ENCODE measurements around the gene GPS2.

Gene GPS2

DNA sequence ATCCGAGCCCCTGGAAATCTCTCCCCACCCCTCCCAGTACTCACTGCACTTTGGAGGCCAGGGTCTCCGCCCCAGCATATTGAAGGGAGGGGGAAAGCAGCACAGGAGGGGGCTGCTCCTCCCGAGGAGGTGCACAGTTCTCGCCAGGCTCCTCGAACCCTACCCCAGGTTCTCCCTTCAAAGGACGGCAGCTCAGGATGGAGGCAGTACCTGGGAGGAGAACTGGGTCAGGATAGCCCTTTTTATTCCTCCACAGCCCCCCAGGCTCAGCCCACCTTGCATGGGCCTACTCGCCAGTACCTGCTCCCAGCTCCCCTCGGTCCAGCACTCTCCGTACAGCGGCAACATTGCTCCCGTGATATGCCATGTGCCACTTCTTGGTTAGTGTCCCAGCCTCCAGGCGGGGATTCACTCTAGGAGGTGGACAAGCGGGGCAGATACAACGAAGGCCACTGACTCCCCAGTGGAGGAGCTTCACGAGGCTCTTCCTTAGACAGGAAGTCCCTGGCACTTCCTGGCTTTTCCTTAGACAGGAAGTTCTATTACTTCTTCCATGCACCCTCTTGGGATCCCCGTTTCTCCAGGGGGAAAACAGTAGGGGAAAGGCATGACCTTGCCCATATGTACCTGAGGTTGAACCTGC, 2.1 kb upstream of the GPS2 start:
- no peak for DNase-seq (ENCODE audit: low read depth)

DNA sequence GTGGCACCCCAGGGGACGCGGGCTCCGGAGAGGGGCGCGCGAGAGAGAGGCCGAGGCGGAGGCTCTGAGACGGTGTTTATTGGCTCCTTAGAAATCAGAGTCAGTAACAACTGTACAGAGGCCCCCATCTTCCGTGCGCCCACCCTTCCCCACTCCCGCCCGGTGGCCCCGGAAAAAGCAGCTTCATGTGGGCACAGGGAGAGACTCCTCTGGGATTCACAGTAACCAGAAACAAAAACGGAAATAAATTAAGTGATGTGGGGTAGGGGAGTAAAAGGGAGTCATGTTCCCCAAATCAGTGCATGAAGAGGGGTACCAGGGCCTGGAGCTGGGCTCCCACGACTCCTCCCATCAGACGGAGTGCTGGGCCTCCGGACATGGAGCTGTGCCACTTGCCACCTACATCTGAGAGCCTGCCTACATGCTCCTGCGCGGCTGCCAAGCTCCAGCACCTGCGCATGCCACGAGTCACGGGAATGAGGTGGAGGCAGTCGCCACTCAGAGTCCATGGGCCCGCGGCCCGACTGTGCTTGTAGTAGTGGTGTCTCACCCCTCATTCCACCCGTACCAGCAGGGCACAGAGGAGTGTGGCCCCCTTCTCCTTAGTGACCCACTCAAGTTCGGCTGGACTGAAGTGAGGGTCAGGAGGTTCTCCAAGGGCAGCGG, 543 bp upstream of the GPS2 start:
- no peak for DNase-seq (ENCODE audit: low read depth)

- no peak for DNase-seq (ENCODE audit: low read depth)
Observed at GRCh38 chr17:7313890-7314718, 1.1 kb downstream of the GPS2 start.

DNA sequence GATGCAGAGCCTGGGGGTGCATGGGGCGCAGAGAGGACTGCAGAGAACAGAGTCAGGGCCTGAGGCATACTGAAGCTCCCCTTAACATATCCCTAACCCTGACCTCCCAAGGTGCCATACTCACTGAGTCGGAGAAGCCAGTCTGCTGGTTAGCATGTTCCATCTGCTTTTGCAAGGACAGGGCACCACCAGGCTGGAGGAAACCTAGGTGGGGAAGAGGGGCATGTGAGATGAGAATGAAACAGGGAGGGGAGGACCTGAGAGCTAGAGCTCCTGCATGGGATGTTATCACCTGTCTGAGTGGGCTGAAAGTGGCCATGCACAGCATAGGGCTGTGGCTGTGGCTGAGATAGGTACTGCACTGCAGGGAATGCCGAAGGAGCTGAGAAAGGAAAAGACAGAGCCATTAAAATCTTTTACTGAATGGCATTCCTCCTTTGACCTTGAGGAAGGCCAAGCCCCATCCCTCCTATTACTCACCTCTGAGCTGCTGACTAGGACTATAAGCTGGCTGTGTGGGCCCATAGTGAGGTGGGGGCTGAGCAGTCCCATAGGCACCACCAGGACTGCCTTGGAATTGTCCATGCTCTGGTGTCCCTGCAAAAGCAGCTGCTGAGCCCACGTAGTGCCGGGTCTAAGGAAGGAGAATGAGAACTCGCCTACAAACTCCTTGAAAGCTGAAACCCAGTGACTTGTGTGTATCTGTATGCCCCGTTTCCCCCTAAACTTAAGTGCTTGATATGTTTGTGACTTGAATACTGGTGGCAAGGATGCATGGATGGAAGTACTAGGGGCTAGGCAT, 1.9 kb downstream of the GPS2 start:
- no peak for DNase-seq (ENCODE audit: low read depth)

DNA sequence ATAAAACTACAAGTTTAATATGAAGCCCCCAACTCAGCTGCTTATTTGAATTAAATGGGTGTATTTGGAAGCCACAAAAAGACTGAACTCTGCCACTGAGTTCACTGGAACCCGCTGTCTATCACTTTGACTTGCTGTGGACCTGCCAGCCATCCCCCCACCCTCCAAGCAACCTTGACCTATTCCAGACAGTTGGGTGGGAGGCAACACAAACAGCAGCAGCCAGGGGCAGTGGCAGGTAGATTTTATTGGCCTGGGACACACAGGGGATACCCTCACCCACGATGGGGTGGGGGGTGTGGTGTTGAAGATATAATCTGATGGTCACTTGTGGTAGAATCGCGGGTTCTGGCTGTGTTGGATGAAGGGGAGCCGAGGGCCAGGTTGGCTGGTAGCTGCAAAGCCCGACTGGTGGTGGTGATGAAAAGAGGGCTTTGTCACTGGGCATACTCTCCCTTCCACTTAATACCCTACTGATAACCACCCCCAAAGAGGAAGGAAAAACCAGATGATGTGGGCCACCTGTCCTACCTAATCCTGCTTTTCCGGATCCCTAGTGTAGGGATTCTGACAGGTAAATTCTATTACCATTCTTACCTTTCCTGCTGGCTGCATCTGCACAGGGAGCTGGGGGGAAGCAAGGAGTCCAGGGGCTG, 2.6 kb downstream of the GPS2 start:
- DNase-seq (ENCODE audit: low read depth), result no peak

DNA sequence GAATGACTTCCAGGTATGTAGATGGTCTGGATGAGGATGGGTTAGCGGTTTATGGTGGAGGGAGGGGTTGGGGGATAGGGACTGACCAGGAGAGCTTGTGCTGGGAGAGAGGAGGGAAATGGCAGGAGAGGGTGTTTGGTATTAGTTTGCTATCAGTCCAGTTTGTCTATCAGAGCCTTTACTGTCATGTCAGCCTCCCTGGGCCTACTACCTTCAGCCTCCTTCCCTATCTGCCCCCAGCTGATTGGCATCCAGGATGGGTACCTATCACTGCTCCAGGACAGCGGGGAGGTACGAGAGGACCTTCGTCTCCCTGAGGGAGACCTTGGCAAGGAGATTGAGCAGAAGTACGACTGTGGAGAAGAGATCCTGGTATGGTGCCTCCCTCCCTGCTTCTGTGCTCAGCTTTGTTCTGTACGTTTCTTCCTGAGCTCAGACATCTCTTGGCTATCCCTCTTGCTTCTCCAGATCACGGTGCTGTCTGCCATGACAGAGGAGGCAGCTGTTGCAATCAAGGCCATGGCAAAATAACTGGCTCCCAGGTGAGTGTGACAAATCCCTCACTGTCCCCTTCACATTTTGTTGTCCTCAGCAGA, 4.0 kb downstream of the GPS2 start:
- DNase-seq (ENCODE audit: low read depth), result no peak

DNA sequence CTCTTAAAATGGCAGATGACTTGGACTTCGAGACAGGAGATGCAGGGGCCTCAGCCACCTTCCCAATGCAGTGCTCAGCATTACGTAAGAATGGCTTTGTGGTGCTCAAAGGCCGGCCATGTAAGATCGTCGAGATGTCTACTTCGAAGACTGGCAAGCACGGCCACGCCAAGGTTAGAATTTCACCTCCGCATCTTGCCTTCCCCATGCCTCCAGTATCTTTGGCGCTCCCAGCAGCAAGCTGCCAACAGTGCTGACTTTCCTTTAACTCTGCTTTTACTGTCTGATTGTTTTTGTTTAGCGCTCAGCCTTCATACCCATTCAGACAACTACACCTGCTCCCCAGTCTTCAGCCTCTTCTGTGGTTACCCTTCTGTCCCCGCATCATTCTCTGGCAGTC, 5.5 kb downstream of the GPS2 start:
- DNase-seq (ENCODE audit: low read depth), result no peak

- no peak for DNase-seq (ENCODE audit: low read depth)
Observed at GRCh38 chr17:7308625-7309433, 6.3 kb downstream of the GPS2 start.

- DNase-seq (ENCODE audit: low read depth), result no peak
Observed at GRCh38 chr17:7307686-7308624, 7.2 kb downstream of the GPS2 start.

DNA sequence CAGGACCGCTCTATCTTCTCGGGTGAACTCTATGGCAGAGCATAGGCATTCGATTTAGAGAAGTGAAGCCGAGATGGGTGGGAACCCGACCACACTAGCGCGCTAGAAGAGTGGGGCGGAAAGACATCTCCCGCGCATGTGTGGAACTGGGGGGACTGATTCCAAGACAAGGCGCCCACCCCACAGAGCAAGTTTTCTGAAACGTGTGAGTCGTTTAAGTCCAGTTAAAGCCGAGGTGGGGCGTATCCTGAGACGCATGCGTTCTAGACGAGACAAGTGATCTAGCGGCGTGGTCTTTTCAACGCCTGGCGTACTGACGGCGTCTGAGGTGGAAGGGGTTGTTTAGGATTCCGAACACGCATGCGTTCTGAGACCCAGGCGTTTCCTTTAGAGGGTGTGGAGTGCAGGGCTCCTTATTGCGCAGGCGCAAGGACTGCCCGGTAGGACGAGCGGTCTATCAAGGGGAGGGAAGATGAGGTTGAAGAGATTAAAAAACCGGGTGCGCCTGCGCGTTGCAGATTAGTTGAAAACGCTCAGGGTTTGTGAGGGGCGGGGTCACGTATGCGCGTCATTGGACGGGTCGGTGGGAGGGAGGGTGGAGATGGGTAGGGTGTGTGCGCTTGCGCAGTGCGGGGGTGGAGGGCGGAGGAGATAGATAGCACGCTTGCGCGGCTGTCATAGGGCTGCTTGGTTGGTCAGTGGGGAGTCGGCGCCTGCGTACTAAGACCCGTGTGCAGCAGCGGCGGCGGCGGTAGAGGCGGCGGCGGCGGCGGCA, 8.1 kb downstream of the GPS2 start, which contains the start of gene EIF5A:
TSS of gene EIF5A (plus strand) at position 718 of the 775 bp plus-strand sequence. CDS start 2,008 bp downstream, outside the sequence.
- peak; percentile 93 for DNase-seq (ENCODE audit: low read depth)

GRCh38 chr17:7304179-7304578, 11.0 kb downstream of the GPS2 start:
- no peak for DNase-seq (ENCODE audit: low read depth)

DNA sequence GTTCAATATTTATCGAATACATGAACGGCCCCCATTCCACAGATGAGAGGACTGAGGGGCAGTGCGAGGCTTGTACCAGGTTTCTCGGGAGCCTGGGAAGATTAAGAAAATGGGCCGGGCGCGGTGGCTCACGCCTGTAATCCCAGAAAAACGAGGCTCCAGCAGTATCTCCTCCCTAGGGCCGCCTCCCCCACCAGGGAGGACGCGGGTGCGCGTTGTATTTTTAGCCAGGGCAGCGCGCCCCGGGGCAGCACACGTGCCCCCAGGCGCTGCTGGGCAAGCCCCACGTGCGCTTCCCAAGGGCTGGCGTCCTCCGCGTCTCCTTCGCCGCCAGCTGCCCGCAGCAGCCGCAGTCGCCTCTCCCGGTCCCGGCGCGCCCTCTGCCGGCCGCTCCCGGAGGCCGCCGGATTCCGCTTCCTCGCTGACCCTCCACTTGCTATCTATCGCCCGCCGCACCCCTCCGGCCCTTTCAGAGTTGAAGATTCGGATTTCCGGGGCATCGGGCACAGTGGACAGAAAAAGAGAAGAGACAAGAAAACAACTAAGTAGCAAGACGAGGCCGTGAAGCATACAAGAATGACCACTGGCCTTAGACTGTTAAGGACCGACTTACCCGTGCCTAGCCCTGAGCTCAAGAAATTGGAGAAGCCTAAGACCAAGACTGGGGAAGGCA, 18.8 kb downstream of the GPS2 start:
- no peak for DNase-seq (ENCODE audit: low read depth)

DNA sequence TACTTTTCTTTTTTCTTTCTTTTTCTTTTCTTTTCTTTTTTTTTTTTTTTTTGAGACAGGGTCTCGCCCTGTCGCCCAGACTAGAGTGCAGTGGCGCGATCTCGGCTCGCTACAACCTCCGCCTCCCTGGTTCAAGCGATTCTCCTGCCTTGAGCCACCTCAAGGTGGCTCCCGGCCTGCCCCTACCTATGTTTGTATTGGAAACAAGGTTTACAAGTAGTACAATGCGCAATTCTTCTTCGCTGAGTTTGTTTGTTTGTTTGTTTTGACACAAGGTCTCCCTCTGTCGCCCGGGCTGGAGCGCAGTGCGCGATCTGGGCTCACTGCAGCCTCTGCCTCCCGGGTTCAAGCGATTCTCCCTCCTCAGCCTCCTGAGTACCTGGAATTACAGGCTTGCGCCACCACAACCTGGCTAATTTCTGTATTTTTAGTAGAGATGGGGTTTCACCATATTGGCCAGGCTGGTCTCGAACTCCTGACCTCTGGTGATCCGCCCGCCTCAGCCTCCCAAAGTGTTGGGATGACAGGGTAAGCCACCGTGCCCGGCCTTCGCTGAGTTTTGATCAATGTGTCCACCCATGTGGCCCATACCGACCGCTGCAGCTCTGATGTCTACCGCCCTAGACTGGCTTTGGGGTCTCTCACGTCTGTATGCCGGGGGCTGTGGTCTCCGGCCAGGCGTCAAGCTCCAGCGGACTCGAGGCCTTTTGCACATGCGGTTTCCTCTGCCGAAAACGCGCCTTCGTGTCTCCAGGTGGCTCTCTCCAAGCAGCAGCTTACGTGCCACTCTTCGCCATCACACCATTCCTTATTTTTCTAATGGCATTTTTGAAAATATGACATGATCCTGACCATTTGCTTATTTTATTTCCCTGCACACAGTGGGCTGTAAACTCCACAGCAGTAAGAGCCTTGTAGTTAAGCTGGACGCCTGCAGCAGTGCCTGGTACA, 19.7 kb downstream of the GPS2 start:
- DNase-seq (ENCODE audit: low read depth), result no peak

DNA sequence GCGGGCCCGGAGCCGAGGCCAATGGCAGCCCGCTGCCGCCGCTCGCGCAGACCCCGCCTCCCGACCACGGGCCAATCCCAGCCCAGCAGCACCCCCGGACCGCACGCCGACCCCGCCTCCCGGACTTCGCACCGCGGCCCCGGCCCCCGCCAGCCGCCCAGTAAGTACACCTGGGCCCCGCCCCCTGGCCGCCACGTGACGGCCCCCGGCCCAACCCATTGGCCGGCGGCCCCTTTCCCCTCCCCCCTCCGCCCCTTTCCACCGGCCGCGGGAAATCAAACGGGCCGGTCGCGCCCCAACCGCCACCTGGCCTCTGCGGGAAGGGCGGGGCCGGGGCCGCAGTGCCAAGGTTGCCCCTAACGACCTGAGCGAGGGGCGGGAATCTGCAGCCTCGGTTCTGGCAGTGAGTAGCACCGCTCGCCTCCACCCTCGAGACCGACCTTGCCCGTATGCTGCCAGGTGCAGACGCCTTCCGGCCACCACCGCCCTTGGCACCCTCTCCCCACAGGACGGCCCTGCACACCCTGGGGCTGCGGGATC, 20.5 kb downstream of the GPS2 start, which contains the start of gene YBX2:
TSS of gene YBX2 (minus strand) at position 26 of the 540 bp plus-strand sequence. CDS start 139 bp downstream, outside the sequence.
- DNase-seq (ENCODE audit: low read depth), result no peak

DNA sequence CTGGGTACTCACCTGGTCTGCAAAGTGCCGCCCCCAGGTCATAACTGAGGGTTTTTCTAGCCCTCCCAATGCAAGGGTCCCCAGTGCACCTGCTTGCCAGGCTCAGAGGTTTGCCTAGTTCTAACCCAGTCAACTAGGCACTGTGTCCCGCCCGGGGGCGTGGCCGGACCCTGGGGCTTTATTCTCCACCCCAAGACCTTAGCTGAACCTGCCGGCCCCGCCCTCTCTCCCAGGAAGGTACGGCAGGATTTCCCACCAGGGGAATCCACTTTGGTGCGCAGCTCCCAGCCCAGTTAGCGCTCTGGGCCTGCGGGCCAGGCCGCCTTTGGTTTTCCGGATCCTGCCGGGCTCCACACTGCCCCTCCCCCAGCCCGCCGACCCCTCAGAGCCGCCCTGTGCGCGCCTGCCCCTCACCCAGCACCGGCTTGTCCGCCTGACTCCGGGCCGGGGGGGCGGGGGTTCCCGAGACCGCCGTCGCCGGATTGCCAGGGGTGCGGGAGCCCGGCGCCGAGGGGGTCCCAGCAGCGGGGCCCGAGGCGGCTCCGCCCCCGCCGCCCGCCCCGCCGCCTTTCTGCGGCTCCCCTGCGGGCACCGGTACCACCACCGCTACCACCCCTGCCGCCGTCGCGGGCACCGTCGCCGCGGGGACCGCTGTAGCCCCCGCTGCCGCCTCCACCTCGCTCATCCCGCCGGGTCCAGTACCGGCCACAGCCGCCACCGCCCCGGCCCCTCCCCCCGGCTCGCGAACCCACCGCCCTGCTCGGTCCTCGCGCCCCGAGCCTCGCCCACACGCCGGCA, 21.1 kb downstream of the GPS2 start:
- DNase-seq (ENCODE audit: low read depth), result no peak

All from CMK (cell line).